Stimulated activated CD8-positive, alpha-beta memory T cell treated with anti-CD3 and anti-CD28 coated beads, Interleukin-7, amount 100 ng/mL, for 48 hours (primary cell): ENCODE data around the gene RAB11FIP4.

Experiments
- DNase-seq, 2 donors: peaks; one replicate each; pipeline ENCODE4 v3.0.0-alpha.2; 2020; ENCODE audit warnings: low read depth in 1 of 2; ENCODE audit errors: extremely low read depth in 1 of 2

RAB11FIP4 gene

DNA sequence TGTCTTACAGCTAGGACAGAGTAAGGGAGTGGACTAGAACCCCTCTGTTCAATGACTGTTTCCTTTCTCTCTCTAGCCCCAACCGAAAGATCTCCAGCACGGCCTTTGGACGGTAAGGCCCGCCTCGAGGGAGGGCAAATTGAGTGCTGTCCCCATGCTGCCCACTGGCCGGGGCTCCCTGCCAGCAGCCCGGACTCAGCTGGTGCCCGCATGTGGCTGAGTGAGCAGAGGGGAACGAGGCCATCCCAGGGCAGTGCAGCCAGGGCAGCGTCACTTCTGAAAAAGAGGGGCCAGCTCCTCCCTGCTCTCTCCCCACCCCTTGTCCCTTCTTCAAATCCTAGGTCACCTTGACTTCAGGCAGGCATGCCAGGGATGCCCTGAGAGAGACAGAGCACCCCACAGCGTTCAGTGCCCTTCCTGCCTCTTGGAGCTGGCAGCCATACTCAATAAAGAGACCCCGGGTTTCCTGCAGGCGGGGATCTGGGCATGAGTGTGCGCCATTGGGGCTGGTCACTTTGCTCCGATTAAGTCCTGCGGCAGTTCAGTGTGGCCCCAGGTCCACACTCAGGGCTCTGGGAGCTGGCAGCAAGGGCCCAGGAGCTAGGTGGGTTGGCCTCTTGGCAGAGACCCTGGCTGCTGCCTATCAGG is 130.9 kb downstream of the RAB11FIP4 start:
- DNase-seq: no peak

DNA sequence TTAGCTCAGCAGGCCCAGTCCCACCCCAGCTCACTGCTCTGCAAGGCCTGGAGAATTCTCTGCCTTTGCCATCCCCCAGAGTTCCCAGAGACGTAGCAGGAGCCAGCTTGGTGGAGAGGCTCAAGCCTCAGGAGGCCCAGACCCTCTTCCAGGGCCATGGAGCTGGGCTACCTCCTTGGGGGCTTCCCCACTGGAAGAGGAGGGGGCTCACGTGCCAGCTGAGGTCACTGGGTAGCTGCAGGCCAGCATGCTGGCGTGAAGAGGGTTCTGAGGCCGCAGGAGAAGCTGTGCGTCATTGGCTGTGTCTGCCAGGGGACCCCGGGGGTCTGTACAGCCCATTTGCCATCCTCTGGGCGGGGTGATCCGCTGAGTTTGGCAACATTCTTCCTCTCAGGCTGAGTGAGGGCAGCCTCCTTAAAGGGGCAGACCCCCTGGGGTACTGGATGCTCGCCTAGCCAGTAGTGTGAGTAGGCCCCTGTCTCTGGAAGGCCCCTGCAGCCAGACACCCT is 131.6 kb downstream of the RAB11FIP4 start:
- no peak for DNase-seq

DNA sequence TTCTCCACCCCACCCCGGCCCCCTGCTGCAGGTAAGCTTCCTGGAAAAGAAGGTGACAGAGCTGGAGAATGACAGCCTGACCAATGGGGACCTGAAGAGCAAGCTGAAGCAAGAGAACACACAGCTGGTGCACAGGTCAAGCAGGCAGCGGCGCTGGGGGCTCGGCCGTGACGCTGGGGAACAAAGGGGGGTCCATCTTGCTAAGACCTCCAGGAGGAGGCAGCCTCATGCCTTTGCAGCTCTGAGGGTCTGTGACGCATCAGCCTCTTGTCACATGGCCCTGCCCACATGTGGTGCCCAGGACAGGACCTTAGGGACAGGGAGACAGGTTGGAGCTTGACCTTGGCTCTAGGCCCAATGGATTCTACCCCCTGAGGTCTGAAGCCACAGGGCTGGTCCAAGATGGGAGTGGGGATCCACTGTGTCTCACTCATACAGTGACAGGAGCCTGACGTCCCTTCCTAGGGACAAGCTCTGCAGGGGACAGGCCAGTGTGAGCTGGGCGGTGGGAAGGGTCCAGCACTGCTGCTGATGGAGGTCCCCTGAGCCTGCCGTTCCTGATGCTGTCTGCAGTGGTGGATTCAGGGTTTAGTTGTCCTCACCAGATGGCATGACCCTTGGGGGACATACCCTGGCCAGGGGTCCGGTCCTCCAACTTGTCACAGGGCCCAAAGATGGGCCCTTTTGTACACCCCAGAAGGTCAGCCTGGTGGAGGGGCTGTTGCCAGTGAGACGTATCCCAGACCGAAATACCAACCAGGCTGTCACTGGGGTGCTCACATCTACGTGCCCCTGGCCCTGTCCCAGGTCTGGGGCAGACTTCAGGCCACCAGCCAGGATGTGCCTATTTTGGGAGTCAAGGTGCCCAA is 132.6 kb downstream of the RAB11FIP4 start:
- DNase-seq: no peak

DNA sequence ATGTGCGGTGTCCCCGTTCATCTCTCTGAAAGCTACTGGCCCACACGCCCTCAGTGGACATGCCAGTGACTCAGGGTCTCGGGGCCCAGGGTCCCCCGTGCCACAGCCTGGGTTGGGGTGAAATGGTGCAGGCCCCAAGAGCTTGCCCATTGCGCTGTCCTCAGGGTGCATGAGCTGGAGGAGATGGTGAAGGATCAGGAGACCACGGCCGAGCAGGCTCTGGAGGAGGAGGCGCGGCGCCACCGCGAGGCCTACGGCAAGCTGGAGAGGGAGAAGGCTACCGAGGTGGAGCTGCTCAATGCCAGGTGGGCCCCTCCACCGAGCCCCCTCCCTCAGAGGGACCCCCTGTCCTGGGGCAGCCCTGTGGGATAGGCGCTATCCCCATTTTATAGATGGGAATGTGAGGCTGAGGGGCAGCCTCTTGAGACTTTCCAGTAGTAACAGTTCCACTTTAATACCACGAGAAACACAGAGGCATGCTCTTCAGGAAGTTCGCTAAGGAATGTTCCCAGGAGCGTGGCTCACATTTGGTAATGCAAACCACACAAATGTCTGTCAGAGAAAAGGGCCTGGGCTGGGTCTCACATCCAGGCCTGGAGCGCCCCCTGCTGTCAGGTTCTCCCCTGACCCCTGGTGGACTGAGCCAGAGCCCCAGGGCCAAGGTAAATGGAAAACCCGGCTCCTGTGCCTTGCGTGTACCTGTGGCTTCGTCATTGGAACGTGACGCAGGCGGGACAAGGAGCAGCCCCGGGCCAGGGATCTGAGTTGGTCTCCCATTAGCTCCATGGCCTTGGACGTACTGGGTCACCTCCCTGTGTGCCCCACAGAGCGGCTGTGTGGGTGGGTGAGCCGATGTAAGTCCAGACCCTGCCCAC is 133.7 kb downstream of the RAB11FIP4 start:
- peak; percentile 56 to 68 for DNase-seq

DNA sequence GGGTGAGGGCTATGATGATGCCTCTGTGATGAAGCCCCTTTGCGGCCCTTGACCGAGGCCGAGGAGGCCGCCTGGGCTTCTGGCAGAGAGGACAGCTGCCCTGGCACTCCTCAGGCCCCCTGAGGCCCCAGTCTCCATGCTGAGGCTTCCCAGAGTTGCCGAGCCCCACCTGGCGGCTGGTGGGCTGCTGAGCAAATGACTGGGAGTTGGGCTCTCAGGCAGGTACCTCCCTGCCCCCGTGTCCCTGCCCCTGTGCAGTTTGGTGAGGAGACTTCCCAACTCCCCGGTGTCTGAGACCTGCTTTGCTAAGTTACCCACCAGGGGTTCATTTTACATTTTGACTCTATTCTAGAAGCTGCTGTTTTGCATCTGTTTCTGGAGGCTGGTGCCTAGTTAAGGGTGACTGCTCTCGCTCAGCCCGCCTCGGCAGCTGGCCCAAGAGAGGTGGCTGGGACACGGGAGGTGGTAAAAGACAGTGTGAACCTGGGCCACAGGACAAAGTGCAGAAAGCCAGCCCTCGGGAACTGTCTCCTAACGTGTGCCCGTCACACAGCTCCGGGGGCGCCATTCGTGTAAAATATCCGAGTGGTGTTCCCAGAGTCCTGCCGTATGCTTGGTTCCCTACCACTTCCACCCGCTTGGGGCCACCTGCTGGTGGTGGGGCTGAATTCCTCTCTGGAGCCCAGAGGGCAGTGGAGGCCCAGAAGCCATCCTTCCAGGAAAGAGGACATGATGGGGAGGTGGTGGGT is 134.5 kb downstream of the RAB11FIP4 start:
- no peak for DNase-seq

DNA sequence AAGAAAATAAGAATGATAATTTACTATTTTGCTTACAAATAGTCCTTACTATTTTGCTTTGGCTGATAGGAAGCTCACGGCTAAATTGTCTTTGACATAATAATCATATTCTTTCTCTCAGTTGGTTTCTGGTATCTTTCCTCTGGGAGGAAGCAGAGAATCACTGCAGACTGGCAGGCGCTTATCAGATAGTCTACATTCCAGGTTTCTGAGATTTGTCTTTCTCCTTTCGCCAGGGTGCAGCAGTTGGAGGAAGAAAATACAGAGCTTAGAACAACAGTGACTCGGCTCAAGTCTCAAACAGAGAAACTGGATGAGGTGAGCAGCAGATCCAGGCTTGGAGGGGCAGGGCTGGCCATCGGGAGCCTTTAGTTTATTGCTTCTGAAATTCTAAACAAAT is 136.1 kb downstream of the RAB11FIP4 start:
- no peak for DNase-seq

DNA sequence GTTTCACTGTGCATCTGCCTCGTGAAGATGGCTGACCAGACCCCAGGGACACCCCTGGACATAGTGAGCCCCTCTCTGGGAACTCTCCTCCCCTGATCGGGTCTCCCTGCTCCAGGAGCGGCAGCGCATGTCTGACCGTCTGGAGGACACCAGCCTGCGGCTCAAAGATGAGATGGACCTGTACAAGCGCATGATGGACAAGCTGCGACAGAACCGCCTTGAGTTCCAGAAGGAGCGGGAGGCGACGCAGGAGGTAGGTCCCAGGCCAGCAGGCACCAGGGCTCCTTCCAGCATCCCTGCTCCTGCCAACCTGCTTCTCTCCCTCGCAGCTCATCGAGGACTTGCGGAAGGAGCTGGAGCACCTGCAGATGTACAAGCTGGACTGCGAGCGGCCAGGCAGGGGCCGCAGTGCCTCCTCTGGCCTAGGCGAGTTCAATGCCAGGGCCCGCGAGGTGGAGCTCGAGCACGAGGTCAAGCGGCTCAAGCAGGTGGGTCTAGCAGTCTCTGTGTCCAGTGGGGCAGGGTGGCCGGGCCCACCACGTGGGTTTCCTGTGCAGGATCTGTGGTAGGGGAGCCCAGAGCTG is 136.9 kb downstream of the RAB11FIP4 start:
- no peak for DNase-seq

DNA sequence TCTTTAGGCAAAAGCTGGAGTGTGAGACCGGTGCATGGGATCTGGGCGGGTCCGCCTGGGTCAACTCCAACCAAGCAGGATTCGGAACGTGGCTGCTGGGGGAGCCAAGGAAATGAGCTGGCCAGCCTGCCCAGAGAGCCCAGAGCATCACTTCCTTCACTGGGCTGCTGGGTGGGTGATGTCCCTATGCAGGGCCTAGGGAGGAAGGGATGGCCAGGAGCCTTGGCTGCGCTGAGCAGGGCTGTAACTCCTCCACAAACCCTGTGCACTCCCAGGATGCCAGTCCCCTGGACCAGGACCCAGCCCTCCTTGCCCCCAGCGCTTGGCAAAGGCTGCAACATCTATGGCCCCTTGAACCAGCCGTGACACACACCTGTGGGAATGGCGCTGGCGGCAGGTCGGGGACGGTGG is 138.4 kb downstream of the RAB11FIP4 start:
- DNase-seq: no peak

DNA sequence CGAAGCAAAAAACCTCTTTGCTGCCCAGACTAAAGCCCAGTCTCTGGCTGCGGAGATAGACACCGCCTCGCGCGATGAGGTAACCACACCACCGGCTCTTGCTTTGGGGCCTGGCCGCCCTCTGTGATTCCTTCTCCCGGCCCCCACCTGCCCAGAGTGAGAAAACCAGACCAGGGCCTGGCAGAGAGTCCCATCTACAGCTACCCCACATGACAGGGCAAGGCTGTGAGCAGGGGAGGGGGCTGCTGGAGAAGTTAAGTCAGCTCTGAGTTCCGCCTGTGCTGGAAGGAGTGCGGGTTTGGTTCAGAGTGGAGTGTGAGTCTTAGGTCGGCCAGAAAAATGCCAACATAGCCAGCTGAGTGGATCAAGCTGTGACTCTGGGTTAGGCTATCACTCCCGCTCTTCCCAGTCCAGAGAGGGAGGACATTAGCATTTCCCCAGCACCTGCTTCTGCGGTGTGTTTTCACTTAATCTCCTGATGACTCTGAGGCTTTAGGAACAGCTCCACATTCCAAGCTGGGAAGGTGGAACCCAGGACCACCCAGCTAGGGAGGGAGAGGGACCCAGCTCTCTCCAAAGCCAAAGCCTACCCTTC is 139.0 kb downstream of the RAB11FIP4 start:
- no peak for DNase-seq

DNA sequence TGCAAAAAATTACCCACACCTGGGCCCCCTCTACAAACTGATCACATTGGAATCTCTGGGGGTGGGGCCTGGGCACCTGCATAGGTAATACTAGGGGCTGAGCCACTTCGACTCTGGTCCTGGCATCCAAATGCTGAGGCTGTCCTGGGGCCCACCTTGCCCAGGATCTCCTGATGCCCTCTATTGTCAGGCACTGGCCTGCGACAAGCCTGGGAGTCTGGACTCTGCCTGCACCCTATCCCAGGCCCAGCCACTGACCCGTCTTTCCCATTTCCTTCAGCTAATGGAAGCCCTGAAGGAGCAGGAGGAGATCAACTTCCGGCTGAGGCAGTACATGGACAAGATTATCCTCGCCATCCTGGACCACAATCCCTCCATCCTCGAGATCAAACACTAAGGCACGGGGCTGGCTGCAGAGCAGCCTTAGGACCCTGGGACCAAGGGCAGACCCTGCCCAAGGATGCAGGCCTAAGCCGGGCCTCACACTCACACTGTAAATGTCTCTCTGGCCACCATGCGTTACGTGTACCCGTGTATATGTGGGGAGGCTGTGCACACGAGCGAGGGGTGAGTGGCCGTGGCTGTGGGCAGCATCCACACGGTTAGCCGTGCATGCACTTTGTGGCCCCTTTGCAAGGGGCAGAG is 140.0 kb downstream of the RAB11FIP4 start:
- DNase-seq: no peak

DNA sequence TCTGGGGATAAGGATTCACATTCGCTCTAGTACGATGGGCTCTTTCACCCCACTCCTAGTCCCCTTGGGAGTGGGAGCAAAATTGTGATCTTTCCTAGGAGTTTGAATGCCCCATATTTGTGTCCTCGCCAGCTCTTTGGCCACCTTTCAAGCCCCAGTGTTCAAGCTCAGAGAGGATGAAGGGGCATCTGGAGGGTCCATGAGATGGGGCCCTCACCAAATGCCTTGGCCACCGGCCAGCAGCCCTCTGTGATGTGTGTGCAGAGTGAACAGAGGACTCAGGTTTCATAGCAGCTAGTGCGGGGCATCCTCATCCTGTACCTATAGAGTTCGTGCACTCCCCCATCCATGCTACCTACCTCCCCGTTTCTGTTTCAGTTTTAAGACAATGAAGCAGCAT is 140.6 kb downstream of the RAB11FIP4 start:
- DNase-seq: no peak

DNA sequence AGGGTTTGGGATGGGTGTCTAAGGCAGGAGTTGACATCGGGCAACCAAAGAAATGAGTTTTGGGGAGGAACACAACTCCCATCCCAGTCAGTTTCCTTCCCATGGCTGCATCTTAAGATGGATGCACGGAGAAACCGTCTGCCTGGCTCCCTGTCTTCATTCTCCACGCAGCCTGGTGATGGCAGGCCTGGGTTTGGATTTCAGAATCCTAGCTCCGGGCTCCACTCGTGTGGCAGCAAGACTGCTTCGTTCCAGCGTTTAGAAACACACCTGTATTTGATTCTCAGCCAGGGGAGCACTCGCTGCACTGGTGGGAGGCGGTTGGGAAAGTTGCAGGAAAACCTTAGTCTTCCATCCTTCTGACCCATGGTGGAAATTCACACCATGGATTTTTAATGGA is 141.1 kb downstream of the RAB11FIP4 start:
- no peak for DNase-seq

DNA sequence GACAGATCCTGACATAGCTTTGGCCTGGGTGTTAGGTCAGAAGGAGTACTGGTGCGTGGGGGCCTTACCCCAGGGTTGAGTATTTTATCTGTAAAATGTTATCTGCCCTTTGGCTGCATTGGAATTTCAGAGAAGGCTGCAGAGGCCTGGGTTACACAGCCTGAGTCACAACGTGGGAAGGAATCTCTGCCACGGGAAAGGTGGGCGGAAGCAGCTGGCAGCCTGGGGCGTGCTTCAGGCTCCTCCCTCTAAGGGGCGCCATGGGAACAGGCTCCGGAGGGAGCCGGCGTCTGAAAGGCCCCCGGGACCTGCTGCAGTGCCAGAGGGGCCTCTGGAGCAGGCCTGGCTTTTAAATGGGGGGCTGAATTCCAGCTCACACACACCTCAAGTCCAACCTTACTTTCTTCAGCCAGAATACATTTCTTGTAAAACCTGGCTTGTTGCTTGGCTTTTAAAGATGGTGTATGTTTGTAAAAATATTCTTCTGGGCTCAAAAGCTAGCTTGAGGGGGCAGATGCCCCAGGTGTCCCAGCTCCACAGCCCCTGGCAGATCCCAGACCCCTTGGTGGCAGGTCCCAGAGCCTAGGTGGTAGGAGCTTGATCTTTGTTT is 142.2 kb downstream of the RAB11FIP4 start:
- peak in 1 of 2 donors; percentile 13 for DNase-seq

DNA sequence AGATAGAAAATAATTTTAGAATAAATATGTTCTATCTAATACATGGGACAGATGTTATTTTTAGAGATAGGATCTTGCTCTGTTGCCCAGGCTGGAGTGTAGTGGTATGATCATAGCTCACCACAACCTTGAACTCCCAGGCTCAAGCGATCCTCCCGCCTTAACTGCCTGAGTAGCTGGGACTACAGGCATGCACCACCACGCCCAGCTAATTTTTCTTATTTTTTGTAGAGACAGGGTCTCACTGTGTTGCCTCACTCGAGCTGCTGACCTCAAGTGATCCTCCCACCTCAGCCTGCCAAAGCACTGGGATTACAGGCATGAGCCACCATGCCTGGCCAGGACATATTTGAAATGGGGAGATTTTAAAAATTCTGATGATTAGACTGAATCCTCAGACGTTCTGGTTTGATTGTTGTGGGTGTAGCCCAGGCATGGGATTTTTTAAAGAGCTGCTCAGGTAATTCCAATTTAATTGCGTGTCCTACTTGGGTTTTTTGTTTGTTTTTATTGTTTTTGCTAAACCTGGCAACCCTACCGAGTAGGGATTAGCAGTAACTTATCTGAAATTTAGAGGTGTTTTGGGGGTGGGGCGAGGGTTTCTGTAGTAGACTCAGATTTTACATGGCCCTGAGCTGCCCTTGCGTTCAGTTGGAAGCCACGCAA is 142.9 kb downstream of the RAB11FIP4 start:
- DNase-seq: no peak

DNA sequence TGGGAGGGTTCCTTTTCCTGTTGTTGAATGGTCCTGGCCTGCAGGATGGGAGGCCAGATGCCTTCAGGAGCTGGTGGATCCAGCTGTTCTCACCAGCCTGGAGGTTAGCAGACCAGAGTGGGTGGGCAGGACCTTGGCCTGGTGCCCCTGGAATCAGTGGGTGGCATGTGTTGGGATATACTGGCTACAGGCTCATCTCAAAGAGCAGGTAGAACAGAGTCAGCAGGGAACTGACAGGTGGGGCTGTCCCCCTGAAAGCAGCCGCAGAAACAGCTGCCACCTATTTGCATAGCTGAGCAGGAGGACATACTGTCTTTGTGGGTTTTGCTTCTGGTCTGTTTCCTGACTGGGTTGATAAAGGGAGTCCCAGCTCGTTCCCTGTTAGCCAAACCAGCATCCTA is 144.1 kb downstream of the RAB11FIP4 start:
- no peak for DNase-seq

DNA sequence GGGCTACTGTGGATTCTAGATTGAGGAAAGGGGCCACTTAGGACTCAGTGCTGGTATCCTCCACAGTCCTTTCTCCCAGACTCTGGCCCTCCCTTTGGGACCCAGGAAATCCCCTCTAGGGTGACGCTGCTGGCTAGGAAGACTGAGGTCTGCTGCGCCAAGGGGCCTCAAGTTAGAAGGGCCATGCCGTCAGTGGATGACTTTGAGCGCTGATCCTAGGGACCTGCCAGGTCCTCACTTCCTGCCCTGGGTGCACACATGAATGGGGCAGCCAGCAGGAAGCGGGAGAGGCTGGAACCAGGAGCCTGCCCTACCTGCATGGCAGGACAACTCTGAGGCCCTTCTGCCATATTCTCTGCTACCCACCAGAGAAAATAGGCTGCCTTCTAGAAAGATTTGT is 145.0 kb downstream of the RAB11FIP4 start:
- DNase-seq: no peak

DNA sequence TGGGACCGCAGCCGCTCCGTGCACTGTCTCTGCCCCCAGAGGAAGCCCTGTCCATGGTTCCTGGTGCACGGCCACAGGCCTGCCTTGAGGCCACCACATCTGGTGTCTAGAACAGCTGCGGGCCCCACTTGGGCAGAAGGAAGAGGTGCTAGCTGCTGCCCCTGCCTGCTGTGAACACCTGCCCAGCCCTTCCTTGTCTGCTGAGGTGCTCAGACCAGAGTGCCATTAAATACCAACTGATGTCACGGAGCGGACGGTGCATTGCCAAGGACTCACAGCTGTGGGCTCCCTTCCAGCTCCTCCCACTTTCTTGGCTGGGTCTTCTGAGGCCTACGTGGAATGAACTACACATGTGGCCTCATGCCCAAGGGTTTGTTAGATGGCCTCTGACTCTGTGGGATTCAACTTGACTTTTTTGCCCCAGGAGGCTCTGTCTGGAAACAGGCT is 146.1 kb downstream of the RAB11FIP4 start:
- no peak for DNase-seq

DNA sequence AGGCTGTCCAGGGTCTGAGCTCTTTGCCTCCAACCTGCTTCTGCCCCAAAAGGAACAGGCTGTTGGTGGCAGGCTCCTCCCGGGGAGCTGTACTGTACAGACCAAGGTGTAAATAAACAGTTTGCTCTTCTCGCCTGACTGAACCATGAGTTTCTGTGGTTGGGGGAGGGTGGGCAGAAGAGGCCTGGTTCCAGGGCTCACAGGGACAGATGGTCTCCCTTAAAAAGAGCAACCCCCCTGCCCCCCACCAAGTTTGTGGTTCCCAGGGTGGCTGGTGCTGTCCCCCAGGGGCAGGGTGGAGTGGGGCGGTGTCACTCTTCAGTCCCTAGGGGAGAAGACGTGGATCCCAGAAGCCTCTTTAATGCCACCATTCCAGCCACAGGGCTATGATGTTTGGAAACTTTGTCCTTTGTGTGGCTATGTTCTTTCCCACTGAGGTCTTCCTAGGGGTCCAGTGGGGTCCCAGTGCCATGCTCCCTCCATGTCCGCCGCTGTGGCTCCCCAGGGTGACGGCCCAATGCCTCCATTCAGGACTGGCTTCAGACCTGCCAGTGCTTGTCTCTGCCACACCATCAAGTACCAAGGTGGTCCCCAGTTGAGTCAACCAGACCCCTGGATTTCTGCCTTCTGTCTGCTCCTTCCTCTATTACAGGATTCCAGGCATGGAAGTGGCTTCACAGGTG is 146.7 kb downstream of the RAB11FIP4 start:
- no peak for DNase-seq
